Ureter (tissue), 1 donor: ENCODE results near the gene ABCC4. TPM values are rescaled to one million over a fixed set of nuclear protein-coding genes. Genes with fewer than 3 reads are reported as not detected.

Source experiments
- DNase-seq: peaks from one replicate; pipeline ENCODE4 v3.0.0-alpha.2; 2020; ENCODE audit warnings: low spot score
- total RNA-seq: library from RNA; stranded (reverse); gene quantifications from one replicate; pipeline ENCODE4 v1.2.4, GENCODE V29; 2023
- donor health status: DM: yes; HTN: yes; CAD: no.

ABCC4 gene
- total RNA-seq, 1 donor from 2014 or later, result 46.2 TPM

DNA sequence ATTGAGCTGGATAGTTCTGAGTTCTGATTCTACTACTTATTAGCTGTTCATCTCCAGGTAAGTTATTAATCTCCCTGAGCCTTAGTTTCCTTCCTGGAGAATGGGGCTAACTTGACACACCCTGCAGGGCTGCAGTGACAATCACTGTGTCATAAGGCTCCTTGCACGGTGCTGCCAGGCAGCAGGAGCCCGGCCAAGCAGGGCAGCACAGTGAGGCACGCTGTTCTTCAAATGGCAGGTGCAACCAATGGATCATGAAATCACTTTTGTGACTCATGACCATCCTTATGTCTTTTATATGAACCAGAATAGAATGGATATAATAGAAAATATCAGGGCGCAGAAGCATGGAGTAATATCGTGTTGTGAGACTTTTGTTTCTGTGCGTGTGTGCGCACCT lies 242.6 kb downstream of the ABCC4 start:
- no peak for DNase-seq

- no peak for DNase-seq
Observed at GRCh38 chr13:95056266-95056665, 245.0 kb downstream of the ABCC4 start.

- no peak for DNase-seq
Observed at GRCh38 chr13:95050800-95051615, 250.2 kb downstream of the ABCC4 start.

DNA sequence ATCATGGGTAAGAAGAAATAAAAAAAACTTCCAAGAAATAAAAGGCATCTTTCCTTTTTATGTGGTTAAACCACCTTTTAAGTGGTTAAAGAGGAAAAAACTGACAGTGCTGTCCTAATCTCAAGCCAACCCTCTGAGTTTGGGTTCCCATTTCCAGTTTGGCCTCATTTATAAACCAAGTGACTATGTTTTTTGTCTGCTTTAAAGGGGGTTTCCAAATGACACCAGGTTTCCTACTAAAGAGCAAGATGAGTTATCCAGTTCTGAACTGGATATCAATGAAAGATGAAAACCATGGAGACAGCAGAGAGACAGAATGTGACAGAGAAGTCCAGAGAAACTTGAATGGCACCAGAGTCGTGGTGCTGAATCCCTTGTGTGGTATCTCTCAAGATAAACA lies 251.5 kb downstream of the ABCC4 start:
- DNase-seq, result no peak

- DNase-seq, result no peak
Observed at GRCh38 chr13:95044452-95045205, 256.6 kb downstream of the ABCC4 start.

GRCh38 chr13:95039415-95039814 lies 261.8 kb downstream of the ABCC4 start:
- no peak for DNase-seq

- no peak for DNase-seq
Observed at GRCh38 chr13:95038949-95039348, 262.3 kb downstream of the ABCC4 start.

DNA sequence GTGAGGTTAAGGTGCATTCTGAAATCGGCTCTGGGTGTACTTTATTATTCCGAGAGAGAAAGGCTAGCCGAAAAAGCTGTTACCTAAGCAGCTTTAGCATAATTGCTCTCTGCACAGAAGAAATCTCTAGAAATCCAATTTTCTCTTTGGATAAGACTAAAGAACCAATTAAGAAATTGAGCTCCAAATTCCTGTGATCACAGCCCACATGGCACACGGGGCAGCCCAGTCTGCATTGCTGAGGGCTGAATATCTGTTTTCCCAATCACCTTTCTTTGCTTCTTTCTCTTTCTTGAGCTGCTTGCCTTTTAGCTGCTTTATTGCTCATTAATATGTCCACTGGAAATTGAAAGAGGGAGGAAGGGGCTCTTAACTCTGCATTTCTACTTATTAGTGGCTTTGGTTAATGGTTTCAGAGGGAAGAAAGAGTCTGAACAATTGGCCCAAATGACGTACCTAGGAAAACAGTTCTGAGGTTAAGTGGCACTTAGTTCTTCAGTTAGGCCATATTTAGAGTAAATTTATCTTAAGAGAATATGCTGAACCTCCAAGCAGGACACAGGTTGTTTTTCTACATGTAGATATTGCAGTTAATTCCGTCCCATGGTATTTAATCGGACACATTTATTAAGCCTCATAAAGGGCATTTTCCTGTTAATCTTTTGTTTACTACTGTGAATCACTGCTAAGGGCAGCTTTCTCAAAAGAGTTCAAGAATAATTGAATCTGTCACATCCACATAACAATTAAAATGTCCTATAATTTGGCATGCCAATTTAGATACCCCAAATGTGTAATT lies 265.7 kb downstream of the ABCC4 start:
- no peak for DNase-seq

DNA sequence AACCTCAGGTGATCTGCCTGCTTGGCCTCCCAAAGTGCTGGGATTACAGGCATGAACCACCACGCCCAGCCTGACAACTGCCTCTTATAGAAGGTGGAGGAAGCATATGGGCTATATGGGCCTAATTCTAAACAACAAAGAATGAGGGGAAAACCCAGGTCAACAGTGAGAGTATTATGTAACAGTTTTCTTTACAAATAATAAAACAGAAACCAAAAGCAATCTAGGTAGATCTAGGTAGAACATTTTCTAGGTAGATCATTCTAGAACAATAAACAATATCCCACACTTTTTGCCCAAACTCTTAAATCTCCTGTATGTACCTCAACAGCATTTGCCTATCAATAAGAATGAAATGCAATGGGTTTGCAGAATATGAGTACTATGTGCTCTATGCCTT lies 267.4 kb downstream of the ABCC4 start:
- DNase-seq, result no peak

DNA sequence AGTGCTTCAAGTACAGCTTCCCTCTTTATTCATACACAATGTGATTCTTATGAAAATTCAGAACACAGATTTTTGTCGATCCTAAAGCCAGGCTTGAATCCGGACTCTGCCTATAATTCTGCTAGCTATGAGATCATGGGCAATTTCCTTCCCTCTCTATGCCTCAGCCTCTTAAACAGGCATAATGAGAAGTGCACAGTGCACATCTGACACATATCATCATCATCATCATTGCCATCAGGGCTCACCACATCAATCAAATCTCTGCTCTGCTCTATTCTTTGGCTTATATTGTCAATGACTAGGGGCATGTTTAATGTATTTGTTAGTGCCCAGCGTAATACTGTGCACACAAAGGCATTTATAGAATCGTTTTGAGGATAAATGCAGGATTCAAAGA lies 269.1 kb downstream of the ABCC4 start:
- no peak for DNase-seq

- DNase-seq, result no peak
Observed at GRCh38 chr13:95030821-95031343, 270.4 kb downstream of the ABCC4 start.

GRCh38 chr13:95027638-95028037 lies 273.6 kb downstream of the ABCC4 start:
- DNase-seq, result no peak

- DNase-seq, result no peak
Observed at GRCh38 chr13:95025116-95025515, 276.1 kb downstream of the ABCC4 start.

GRCh38 chr13:95023405-95023804 lies 277.8 kb downstream of the ABCC4 start:
- DNase-seq, result no peak

- no peak for DNase-seq
Observed at GRCh38 chr13:95020298-95020987, 280.8 kb downstream of the ABCC4 start.

- no peak for DNase-seq
Observed at GRCh38 chr13:95019886-95020285, 281.4 kb downstream of the ABCC4 start.

GRCh38 chr13:95007322-95007721 lies 293.9 kb downstream of the ABCC4 start:
- no peak for DNase-seq

DNA sequence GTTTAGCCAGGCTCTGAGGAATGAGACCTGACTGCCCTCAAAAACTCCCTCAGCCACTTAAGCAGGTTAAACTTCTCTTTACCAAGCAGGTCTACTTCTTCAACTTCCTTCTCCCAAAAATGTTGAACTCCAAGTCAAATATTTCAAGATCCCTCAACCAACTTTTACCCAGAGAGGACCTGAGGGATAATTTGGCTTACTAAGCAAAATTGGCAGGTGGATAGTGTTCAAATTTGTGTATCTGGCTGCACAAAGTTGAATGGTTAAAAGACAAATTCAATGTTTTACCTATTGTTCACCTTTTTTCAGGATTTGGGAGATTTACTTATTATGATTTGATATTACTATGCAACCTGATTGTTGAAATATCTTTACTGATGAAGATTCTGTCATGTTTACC lies 296.0 kb downstream of the ABCC4 start:
- DNase-seq, result no peak

- no peak for DNase-seq
Observed at GRCh38 chr13:95003019-95003813, 298.0 kb downstream of the ABCC4 start.

GRCh38 chr13:95002126-95002525 lies 299.1 kb downstream of the ABCC4 start:
- no peak for DNase-seq

GRCh38 chr13:94999871-95000270 lies 301.4 kb downstream of the ABCC4 start:
- DNase-seq, result no peak
